ENCODE data around the gene MRAP.
"Not testable (repeated sequence)": the region's sequence is repeated elsewhere in the genome, so short reads cannot be mapped to it uniquely, and the experiment has no call there.

MRAP gene

DNA sequence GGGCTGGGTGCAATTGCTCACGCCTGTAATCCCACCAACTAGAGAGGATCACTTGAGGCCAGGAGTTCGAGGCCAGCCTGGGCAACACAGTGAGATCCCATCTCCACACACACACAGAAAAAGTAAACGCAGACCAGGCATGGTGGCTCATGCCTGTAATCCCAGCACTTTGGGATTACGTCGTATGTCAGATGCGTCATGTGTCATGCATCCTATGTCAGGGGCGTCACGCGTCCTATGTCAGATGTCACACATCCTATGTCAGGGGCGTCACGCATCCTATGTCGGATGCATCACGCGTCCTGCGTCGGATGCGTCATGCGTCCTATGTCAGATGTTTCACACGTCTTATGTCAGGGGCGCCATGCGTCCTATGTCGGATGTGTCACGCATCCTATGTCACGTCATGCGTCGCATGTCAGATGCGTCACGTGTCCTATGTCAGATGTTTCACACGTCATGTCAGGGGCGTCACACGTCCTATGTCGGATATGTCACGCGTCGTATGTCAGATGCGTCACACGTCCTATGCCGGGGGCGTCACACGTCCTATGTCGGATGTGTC, 1.5 kb downstream of the MRAP start:
- no peak for DNase-seq

DNA sequence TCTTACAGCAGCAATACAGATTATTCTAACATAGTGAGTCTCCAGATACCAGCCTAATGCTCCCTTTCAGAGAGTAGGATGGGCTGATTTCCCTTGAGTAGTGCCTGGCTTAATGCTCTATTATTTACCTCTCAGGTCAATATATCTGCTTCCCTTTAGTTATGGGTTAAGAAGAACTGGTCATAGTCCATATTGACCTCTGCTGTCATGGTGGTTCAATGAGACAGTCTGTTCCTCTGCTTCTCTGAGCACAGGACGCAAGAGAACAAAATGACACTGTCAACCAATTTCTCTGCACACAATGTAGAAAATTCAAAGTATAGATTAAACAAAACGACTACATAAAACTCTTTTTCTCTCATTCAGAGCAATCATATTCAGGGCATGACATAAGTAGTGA, 2.9 kb downstream of the MRAP start:
- DNase-seq, result no peak

DNA sequence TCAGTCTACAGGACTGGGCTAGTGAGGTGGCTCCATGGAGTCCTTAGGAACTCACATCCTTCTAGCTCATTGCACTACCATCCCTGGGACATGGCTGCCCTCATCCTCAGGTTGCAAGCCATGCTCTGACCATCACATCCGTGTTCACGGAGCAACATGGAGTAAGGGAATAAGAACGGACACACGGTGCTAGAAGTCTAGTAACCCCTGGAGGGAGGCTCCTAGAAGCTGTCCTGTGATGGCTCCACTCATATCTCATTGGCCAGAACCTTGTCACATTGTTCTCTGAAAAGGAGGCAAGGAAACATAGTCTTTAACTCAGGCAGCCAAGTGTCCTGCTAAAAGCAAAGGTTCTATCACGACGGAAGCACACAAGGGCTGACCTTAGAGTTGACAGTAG, 3.9 kb downstream of the MRAP start:
- DNase-seq, result no peak

DNA sequence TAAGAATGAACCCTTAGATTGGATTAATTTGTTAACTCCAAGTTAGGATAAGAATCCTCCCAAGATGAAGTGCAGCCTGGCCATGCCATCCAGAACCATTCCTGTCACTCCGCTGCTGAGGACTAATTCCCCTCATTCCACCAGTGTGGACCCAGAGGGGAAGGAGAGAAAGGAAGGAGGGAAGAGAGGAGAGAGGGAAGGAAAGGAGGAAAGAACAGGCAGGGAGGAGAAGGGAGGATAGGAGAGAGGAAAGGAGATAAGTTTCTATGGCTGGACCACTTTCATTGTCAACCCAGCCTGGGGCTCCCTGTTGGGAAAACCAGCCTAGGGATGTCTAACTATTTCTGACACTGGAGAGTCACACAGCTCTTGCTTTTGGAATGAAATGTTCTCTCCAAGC, 4.7 kb downstream of the MRAP start:
- no peak for DNase-seq

DNA sequence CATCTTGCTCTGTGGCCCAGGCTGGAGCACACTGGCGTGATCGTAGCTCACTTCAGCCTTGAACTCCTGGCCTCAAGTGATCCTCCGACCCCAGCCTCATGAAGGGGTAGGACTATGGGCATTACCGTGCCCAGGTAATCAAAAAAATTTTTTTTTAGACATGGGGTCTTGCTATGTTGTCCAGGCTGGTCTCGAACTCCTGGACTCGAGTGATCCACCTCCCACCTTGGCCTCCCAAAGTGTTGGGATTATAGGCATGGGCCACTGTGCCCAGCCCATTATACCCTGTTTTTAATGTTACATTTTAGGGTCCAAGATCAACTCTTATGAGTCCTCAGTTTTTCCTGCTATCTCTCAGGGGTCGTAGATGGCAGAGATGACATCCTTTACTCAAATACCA, 6.3 kb downstream of the MRAP start:
- no peak for DNase-seq

DNA sequence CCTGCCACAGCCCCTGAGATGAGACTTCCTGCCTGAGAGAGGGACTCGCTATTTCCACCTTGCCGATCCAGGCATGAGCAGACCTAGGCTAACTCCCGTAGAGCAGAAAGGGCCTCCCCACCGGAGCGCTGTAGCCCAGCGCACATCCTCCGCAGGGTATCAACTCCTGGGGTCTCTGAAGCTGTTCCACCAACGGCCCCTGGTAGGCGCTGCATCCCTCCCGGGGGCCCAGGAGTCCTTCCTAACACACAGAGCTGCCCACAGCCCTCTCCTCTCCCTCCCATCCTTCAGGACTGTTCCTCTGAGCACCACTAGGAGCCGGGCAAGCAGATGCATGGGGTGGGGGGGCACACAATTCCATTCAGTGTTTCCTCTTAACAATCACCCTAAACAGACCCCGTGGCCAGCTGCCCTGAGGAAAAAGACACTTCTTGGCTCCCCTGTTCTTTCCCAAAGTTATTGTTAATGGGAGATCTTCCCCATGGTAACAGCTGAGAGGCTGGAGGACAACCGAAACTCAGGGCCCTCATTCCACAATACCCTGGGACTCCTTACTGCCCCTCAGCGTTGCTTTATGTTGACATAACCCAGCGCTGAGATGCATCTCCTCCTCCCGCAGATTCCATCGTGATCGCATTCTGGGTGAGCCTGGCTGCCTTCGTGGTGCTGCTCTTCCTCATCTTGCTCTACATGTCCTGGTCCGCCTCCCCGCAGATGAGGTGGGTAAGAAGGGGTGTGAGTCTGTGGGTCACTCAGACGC, 7.5 kb downstream of the MRAP start:
- DNase-seq, result no peak

DNA sequence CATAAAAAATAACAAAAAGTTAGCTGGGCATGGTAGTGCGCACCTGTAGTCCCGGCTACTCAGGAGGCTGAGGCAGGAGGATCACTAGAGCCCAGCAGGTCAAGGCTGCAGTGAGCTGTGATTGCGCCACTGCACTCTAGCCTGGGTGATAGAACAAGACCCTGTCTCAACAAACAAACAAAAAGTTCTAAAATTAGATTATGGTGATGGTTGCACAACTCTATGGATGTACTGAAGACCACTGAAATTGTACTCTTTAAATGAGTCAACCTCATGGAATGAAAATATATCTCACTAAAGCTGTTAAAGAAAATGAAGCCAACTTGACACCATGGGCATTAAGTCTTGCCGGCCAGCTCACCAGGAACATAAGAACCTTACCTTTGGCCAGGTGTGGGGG, 9.1 kb downstream of the MRAP start:
- no peak for DNase-seq

DNA sequence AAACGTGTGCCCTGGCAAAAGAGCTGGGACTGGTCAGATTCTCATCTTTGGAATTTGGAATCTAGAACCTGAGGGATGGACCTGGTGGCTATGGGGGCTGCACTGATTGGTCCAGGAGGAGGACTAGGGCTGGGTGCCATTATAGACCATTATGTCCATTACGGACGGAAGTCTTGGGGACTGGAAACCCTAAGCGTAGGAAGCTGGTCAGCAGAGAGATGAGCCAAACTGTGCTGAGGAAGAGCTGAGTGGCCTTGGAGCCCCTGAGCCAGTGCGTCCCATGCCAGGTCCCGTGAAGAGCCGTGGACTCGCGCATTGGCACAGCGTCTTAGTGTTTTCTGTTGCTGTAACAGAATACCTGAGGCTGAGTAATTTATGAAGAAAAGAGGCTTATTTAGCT, 10.0 kb downstream of the MRAP start:
- DNase-seq, result no peak

DNA sequence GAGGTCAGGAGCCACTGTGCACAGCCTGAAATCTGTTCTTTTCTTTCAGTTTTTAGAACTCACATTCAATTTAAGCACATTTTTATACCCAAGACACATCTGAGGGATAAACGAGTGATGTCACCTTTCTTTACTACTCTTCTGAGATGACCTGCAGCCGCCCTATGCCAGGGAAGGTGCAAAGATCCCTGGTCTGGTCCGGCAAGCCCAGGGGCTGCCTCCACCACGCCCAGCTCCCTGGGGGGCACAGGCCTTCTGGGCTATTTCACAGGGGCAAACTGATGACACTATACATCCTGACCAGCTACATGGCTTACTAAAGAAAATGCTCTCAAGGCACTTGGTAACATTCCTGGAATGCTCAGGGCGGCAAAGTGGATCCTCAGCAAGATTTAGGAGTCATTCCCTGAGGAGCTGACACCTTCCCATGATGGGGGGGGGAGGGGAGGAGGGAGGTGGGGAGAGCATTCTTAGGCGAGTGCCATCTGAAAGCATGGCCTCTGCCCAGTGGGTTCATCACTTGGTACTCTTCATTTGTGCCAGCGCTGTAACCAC, 11.3 kb downstream of the MRAP start:
- no peak for DNase-seq

DNA sequence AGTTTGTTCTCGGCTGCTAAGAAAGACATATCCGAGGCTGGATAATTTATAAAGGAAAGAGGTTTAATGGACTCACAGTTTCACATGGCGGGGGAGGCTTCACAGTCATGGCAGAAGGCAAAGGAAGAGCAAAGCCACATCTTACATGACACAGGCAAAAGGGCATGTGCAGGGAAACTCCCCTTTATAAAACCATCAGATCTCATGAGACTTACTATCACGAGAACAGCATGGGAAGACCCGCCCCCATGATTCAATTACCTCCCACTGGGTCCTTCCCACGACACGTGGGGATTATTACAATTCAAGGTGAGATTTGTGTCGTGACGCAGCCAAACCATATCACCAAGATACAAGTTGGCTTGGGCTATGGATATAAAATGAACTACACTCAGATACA, 12.3 kb downstream of the MRAP start:
- not testable (repeated sequence) for DNase-seq

DNA sequence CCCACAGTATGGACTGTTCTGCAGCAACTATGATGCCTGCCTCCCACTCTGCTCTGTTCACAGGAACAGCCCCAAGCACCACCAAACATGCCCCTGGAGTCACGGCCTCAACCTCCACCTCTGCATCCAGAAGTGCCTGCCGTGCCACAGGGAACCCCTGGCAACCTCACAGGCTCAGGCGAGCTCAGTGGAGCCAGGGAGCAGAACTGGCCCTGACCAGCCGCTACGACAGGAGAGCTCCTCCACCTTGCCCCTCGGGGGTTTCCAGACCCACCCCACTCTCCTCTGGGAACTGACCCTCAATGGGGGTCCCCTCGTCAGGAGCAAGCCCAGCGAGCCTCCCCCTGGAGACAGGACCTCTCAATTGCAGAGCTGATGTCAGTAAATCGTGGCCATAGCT, 13.0 kb downstream of the MRAP start:
- no peak for DNase-seq

DNA sequence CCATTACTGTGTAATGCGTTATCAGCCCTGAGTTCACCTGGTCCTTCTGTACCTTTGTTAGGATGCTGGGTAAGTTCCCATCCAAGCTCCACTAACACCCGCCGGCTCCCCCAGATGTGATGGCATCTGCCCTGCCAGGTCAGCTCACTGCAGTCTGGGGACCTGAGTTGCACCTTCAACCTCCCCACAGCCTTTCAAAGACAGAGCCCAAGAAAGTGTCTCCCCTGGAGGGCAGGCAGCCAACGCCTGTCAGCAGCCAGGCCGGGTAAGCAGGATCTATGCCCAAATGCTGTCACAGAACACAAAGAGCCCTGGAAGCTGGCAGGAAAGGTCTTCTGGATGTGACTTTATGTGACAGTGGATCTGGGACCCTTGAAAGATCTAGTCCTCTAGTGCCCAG, 13.7 kb downstream of the MRAP start:
- DNase-seq, result no peak

DNA sequence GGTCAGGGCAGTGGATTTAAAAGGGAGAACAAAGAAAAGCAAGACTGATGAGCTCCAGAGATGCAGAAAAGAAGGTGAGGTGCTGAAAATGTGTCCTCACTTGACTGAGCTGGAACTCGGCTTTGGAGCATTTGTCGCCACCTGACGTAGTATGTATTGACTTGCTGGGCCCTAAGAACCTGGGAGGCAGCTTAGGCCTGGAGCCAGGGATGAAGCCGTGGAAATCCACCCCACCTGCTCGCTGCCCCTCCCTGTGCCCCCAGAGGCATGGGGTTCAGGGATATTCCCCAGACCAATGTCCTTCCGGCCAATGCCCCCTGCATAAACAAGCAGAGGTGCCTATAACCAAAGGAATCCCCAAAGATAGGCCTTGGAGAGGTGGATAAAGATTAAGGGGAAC, 14.3 kb downstream of the MRAP start:
- DNase-seq, result no peak

DNA sequence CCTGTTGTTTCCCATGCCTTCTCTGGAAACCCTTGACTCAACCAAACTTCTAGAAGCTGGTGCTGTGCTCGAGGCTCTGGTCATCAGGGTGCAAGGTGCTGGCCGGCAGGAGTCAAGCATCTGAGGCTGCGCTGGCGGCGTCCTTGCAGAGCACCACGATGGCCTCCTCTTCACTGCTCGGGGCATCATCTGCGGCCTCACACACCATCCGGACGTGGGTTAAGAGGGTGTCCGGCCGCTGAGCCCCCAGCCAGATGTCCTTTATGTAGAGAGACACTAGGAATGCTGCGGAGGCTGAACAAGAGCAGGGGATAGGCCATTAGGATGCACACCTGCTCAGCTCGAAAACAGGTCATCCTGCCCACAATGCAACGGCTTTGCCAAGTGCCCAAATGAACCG, 16.2 kb downstream of the MRAP start:
- DNase-seq, result no peak

DNA sequence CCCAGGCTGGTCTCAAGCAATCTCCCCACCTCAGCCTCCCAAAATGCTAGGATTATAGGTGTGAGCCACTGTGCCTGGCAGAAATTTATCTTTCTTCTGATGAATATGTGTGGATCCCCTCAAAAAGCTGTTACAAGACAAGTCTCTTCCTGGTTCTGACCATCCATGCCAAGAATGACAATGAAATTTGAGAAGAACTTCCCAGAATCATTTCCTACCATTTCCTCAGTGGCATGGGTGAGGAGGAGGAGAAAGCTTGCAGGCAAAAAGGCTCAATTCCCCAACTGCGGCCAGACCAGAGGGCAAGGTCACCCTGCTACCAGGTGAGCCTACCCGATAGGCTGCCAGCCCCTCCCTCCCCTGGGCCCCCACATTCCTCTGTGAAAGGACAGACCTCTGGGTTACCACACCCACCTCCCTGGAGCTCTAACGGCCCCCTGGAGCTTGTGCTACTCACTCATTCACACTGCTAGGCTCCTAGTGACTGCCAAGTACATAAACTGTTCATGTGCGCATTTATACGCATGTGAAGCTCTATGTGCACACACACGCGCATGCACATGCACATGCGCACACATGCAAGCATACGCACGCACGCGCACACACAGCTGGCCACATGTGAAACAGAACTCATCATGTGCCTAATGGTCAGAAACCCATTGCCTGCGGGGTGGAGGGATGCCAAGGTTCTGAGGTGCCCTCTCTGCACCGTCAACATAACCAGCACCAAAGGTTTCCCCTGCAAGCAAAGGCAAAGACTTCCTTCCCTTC, 17.0 kb downstream of the MRAP start:
- no peak for DNase-seq

DNA sequence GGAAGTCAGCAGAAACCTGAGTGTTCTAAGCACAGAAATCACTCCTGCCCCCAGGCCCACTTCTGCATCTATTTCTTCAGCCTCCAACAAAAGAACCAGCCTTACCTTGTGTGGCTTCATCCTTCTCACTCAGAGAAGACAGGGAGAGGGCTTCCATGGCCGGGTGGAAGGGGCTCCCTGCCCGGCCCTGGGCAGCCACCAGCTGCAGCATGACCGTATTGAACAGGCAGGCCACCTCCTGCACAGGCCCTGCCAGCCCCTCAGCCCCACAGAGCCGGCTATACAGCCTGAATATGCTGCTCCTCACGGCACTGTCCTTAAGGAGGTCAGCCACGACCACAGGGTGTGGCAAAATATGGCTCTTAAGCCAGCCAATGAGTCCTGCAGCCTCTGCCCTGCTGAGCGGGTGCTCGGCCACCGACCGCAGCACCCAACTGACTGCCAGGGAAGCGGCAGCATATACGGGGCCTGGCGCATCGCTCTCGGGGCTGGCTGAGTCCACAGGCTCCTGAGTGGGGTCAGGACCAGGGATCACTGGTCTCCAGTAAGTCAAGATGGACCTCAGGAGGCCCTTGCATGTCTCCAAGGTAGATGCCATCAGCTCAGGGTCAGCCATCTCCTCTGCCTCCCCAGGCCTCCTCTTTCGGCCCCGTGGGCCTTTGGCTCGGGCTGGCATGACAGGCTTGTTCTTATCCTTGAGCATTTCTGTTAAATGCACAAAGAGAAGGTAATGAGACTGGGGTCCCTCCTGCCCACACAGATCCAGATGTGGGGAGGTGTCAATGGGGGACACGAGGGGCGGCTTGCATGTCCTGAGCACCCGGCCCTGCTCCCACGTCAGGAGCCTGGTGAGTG, 17.9 kb downstream of the MRAP start:
- no peak for DNase-seq

DNA sequence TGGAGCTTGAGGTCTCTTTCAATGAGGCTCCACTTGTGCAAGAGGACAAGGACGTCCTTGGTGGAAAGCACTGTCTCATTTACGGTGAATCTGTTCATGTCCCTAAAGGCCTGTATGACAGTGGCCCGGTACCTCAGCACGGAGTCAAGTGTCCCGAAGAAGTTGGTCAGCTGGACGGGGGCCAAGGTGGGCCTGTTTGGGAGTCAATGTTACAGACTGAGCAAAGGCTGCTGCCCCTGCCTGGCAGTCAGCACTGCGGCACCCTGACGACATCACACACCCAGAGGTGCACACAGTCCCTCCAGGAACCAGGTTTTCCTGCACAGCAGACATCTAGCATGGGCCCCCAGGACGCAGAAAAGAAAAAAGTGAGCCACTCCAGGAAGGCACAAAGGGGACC, 19.1 kb downstream of the MRAP start:
- no peak for DNase-seq

DNA sequence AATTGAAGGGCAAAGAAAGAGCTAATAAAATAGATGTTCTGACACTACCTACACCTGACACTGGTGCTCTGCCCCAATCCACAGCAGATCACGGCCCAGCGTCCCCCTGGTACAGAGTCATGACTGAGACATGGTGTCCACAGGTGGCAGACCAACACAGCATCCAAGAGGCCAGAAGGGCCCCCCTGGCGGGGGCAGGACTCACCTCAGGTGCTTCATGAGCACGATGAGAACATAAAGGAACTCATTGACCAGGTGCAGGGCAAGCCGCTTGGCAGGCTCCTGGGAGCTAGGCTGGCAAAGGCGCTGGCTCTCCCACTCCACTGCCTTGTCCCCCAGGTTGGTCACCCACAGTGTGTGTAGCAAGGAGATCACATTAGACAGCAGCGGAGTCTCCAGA, 20.4 kb downstream of the MRAP start:
- no peak for DNase-seq

DNA sequence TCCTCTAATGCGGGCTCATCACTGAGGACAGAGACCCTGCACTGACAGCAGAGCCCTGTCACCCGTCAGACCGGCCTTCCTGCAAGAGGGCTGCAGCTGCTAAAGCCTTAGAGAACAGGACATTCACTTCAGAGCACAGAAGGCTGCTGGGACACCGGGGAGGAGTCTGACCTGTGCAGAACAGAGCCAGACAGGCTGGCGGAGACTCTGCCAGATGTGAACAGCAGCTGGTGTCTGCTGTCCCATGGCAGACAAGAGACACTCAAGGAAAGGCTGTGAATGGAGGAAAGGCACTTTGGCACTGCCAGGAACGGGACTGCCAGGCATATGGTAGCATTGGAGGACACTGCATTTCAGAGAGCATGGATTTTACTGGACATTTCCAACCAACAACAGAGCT, 21.4 kb downstream of the MRAP start:
- no peak for DNase-seq

DNA sequence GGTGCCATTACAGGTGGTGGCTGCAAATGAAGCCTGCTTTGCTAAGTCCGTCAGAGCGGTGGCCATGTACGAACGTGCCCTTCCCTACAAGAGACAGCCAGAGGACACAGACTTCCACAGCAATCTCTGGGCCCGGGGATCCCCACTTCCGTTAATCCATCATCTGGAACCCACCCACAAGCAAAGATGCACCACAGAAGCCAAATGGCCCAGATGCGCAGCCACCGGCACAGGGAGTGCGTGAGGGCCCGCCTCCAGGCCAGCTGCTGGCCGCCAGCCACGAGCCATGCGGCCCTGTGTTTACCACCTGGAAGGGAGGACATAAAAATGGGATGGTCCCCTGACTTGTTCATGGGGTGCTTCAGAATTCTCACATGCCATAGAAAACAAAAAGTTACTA, 22.1 kb downstream of the MRAP start:
- DNase-seq, result no peak

DNA sequence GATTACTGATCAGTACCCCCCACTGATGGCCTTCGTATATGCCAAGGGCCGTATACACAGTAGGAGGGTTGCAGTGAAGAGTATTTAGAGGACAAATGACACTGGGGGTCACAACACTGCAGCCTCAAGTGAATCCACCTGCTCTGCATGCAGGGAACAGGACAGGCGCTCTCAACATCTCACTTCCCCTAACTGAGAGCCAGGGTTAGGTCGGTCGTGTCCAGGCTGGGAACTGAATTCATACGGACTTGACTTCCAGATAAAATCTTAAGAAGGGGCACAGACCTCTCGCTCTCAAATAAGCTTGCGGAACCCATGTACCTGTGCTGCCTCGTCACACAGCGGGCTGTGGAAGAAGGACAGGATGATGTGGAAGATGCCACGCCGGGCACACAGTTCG, 22.8 kb downstream of the MRAP start:
- no peak for DNase-seq

DNA sequence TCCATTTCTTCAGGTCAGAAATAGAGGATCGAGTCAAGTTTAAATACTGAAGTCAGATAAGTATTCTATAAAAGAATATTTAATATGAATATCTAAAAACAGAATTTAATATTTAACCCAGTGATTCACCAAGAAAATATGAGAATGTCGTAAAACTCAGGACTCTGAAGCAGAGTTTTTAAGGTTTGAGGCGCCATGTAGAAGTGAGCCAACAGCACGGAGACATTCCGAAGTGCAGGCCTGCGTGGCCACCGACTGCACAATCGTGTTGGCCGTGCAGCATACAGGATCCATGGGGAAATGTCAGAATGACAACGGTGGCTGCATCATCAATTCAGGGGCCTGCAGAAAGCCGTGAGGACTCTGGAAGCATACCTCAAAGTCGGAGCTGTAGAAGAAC, 23.4 kb downstream of the MRAP start:
- no peak for DNase-seq

DNA sequence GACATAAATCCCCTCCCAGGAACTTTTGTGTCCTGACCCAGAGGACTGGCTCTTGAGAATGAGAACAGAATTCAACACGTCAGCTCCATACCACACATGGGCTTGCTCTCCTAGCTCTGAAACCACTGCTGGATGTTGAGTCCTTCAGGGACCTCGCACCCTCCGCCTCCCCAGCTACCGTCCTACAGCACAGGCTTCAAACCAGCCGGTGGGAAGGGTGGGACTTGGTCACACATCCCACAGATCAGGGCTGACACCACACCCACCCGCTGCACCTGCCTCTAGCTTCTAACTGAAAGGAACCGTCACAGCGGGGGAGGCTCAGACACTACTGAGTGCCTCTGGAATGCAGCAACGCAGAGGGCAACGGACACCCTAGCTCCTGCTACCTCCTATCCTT, 24.0 kb downstream of the MRAP start:
- DNase-seq, result no peak
